K562 (cell line): ENCODE measurements around the gene IRF1. TPM values are rescaled to one million over a fixed set of nuclear protein-coding genes. Genes with fewer than 3 reads are reported as not detected.
A peak's percentile ranks its signal among the peaks of the same experiment; 100 is the strongest.

Source experiments
- BCL6 ChIP-seq: fragments of 250-450 bp; sonication (Bioruptor Pico); IDR thresholded peaks from 2 replicates; pipeline ENCODE4 v1.4.0; 2020
- E2F3 ChIP-seq: fragments of 250-450 bp; sonication (Bioruptor Pico); IDR thresholded peaks from 2 replicates; pipeline ENCODE4 v1.4.0; 2020; ENCODE audit warnings: mild to moderate bottlenecking
- FIP1L1 ChIP-seq: fragments of 200-400 bp; formaldehyde crosslinking; IDR thresholded peaks from 2 replicates; pipeline ENCODE4 v1.6.1; 2018; ENCODE audit warnings: mild to moderate bottlenecking, low read depth, low read length; ENCODE audit not compliant: poor library complexity, severe bottlenecking
- HDAC1 ChIP-seq, 2 experiments: fragments of 450-650 bp; IDR thresholded peaks; 2 replicates each; pipeline ENCODE4 v1.6.1; 2016 to 2017; ENCODE audit warnings: inconsistent platforms in 1 of 2, mild to moderate bottlenecking in 1 of 2, moderate library complexity in 1 of 2
- KDM1A ChIP-seq, 2 experiments: fragments of 450-650 bp; IDR thresholded peaks; 2 replicates each; pipeline ENCODE4 v1.6.1; 2016; ENCODE audit warnings: mild to moderate bottlenecking in 2 of 2
- LCOR ChIP-seq: sonication (generic); formaldehyde crosslinking; IDR thresholded peaks from 2 replicates; pipeline ENCODE4 v1.8.0; 2022; ENCODE audit warnings: mild to moderate bottlenecking, missing genetic modification reagents
- LEF1 ChIP-seq: fragments of 450-650 bp; IDR thresholded peaks from 2 replicates; pipeline ENCODE4 v1.6.1; 2016; ENCODE audit warnings: mild to moderate bottlenecking
- NR2C2 ChIP-seq, 2 experiments: fragments of 200-800 bp in 1 of 2; sonication (Bioruptor generic) in 1 of 2; sonication (generic) in 1 of 2; formaldehyde crosslinking in 1 of 2; IDR thresholded peaks; 2 replicates each; pipeline versions ENCODE4 v1.6.1 to v1.8.0; 2016 to 2022; ENCODE audit warnings: mild to moderate bottlenecking in 1 of 2, missing compliant biosample characterization in 1 of 2, missing genetic modification characterization in 1 of 2, missing genetic modification reagents in 1 of 2
- REST ChIP-seq, 2 experiments: fragments of 450-650 bp; formaldehyde crosslinking in 1 of 2; IDR thresholded peaks; 2 replicates each; pipeline versions ENCODE4 v1.4.0 to v1.6.1; 2014 to 2020; ENCODE audit warnings: mild to moderate bottlenecking in 2 of 2, borderline replicate concordance in 1 of 2, low read depth in 1 of 2
- ZNF324 ChIP-seq: fragments of 250-450 bp; sonication (Bioruptor Pico); IDR thresholded peaks from 2 replicates; pipeline ENCODE4 v1.4.0; 2020; ENCODE audit warnings: mild to moderate bottlenecking
- polyA plus RNA-seq, 8 experiments: library from polyadenylated mRNA; depleted of rRNA in 4 of 8; stranded (reverse) in 5 of 8; unstranded in 3 of 8; fragments of >200 nt; fragmentation: Nextera tagmentation in 2 of 8; fragmentation: Illumina TruSeq in 1 of 8; extraction: Ambion mirVana in 2 of 8; extraction: Trizol in 1 of 8; gene quantifications; 2 replicates each; pipeline versions ENCODE4 v1.2.1 to v1.2.3, GENCODE V29; 2011 to 2014; ENCODE audit warnings: inconsistent platforms in 1 of 8, missing spikeins in 1 of 8
- total RNA-seq, 7 experiments: library from RNA; depleted of rRNA in 6 of 7; stranded (reverse); fragments of >200 nt in 6 of 7; fragmentation: Illumina TruSeq in 2 of 7; extraction: Trizol in 2 of 7; gene quantifications; 2 replicates each; pipeline versions ENCODE4 v1.2.1 to v1.2.3, GENCODE V29; 2011 to 2021; ENCODE audit warnings: low replicate concordance in 1 of 7
- TF ChIP-seq, protein P1 (sequence below): IDR thresholded peaks from 3 replicates; pipeline ENCODE4 v1.6.1; 2011; ENCODE audit warnings: borderline replicate concordance, mild to moderate bottlenecking, moderate library complexity; ENCODE audit not compliant: insufficient read length; ENCODE audit errors: extremely low read depth
- TF ChIP-seq, protein P2 (sequence below): fragments of 450-650 bp; IDR thresholded peaks from 2 replicates; pipeline ENCODE4 v1.6.1; 2016; ENCODE audit warnings: mild to moderate bottlenecking

Gene IRF1
- total and polyA plus RNA-seq, 9 of the 15 experiments (the other 6 are each of a cell fraction or from before 2014, with no cell fraction given): 1.1 to 12.3 (median 5.9) TPM

GRCh38 chr5:132466433-132467286 is 23.9 kb downstream of the IRF1 start (continued):
- TF ChIP-seq REST (IDR thresholded peaks at IDR 0.05; ENCODE audit: borderline replicate concordance): no peak
- TF ChIP-seq REST (CRISPR knock-in tag; IDR thresholded peaks at IDR 0.05; ENCODE audit: low read depth): peak; percentile 48; the same call in 1 of the 2 replicates
- TF ChIP-seq KDM1A (IDR thresholded peaks at IDR 0.05): peak in 1 of 2 experiments; percentile 10; a peak in 1 of 4 replicates
- TF ChIP-seq BCL6 (CRISPR knock-in tag): 0 out of 2 replicates have a peak, but pooled peaks have one; percentile 11
- TF ChIP-seq HDAC1 (IDR thresholded peaks at IDR 0.05): no peak
- TF ChIP-seq LEF1: 0 out of 2 replicates have a peak, but pooled peaks have one; percentile 43
- peak; percentile 63; the same call in 1 of the 2 replicates for TF ChIP-seq LCOR
- no peak for TF ChIP-seq FIP1L1
- TF ChIP-seq, protein P1, sequence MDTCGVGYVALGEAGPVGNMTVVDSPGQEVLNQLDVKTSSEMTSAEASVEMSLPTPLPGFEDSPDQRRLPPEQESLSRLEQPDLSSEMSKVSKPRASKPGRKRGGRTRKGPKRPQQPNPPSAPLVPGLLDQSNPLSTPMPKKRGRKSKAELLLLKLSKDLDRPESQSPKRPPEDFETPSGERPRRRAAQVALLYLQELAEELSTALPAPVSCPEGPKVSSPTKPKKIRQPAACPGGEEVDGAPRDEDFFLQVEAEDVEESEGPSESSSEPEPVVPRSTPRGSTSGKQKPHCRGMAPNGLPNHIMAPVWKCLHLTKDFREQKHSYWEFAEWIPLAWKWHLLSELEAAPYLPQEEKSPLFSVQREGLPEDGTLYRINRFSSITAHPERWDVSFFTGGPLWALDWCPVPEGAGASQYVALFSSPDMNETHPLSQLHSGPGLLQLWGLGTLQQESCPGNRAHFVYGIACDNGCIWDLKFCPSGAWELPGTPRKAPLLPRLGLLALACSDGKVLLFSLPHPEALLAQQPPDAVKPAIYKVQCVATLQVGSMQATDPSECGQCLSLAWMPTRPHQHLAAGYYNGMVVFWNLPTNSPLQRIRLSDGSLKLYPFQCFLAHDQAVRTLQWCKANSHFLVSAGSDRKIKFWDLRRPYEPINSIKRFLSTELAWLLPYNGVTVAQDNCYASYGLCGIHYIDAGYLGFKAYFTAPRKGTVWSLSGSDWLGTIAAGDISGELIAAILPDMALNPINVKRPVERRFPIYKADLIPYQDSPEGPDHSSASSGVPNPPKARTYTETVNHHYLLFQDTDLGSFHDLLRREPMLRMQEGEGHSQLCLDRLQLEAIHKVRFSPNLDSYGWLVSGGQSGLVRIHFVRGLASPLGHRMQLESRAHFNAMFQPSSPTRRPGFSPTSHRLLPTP: no peak
- TF ChIP-seq ZNF324 (CRISPR knock-in tag): 0 out of 2 replicates have a peak, but pooled peaks have one; percentile 43
- TF ChIP-seq, protein P2, sequence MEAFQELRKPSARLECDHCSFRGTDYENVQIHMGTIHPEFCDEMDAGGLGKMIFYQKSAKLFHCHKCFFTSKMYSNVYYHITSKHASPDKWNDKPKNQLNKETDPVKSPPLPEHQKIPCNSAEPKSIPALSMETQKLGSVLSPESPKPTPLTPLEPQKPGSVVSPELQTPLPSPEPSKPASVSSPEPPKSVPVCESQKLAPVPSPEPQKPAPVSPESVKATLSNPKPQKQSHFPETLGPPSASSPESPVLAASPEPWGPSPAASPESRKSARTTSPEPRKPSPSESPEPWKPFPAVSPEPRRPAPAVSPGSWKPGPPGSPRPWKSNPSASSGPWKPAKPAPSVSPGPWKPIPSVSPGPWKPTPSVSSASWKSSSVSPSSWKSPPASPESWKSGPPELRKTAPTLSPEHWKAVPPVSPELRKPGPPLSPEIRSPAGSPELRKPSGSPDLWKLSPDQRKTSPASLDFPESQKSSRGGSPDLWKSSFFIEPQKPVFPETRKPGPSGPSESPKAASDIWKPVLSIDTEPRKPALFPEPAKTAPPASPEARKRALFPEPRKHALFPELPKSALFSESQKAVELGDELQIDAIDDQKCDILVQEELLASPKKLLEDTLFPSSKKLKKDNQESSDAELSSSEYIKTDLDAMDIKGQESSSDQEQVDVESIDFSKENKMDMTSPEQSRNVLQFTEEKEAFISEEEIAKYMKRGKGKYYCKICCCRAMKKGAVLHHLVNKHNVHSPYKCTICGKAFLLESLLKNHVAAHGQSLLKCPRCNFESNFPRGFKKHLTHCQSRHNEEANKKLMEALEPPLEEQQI: no peak
- 0 out of 2 replicates have a peak, but pooled peaks have one; percentile 59 for TF ChIP-seq NR2C2 (CRISPR knock-in tag; IDR thresholded peaks at IDR 0.05)
- peak; percentile 85 for TF ChIP-seq NR2C2 (tag; IDR thresholded peaks at IDR 0.05)
- 0 out of 2 replicates have a peak, but pooled peaks have one; percentile 60 for TF ChIP-seq E2F3
